Peyer's patch (tissue), 4 donors: Measurements from ENCODE around the gene COPG1.

Experiments
- POLR2A ChIP-seq, 2 donors: fragments of 450-650 bp; IDR thresholded peaks; one replicate each; pipeline ENCODE4 v1.5.1; 2017; ENCODE audit warnings: antibody characterized with exemption in 2 of 2, mild to moderate bottlenecking in 2 of 2, moderate library complexity in 2 of 2
- TF ChIP-seq, protein P1 (sequence below), 6 experiments: fragments of 450-650 bp in 4 of 6; fragments of 200-600 bp in 2 of 6; sonication (generic) in 1 of 6; IDR thresholded peaks; one replicate each; pipeline ENCODE4 v1.5.1; 2017 to 2019; ENCODE audit warnings: antibody characterized with exemption in 6 of 6, mild to moderate bottlenecking in 3 of 6, moderate library complexity in 1 of 6

DNA sequence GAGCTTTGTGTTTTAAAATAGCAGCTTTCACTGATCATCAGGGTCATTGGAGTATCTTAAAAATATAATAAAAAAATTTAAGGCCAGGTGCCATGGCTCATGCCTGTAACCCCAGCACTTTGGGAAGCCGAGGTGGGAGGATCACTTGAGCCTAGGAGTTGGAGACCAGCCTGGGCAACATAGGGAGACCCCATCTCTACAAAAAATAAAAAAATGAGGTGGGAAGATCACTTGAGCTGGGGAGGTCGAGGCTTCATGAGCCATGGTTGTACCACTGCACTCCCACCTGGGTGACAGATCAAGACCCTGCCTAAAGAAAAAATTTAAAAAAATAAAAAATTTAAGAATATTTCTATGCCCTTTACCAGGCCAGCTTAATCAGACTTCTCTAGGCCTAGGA, 30.8 kb downstream of the COPG1 start:
- TF ChIP-seq, protein P1, sequence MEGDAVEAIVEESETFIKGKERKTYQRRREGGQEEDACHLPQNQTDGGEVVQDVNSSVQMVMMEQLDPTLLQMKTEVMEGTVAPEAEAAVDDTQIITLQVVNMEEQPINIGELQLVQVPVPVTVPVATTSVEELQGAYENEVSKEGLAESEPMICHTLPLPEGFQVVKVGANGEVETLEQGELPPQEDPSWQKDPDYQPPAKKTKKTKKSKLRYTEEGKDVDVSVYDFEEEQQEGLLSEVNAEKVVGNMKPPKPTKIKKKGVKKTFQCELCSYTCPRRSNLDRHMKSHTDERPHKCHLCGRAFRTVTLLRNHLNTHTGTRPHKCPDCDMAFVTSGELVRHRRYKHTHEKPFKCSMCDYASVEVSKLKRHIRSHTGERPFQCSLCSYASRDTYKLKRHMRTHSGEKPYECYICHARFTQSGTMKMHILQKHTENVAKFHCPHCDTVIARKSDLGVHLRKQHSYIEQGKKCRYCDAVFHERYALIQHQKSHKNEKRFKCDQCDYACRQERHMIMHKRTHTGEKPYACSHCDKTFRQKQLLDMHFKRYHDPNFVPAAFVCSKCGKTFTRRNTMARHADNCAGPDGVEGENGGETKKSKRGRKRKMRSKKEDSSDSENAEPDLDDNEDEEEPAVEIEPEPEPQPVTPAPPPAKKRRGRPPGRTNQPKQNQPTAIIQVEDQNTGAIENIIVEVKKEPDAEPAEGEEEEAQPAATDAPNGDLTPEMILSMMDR (IDR thresholded peaks at IDR 0.05), result no peak
- TF ChIP-seq POLR2A (IDR thresholded peaks at IDR 0.05), result no peak
